ENCODE data around the gene IZUMO3.

The IZUMO3 gene

DNA sequence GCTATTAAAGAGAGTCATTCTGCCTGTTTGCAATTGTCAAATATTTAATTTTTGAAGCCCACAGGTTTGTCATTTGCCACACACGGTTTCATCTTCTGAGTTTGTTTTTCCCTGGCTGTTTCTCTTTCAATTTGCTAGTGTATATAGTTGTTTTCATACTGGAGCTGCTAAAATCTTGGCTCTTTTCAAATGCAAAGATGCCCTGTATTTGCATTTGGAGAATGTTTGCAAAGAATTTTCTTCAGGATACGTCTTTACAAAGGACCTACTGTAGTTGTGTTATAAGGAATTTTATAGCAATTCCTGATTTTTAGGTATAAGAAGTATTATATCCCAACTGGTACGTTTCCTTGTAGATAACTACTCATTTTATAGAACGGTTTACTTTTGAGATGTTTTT lies 48.0 kb downstream of the IZUMO3 start:
- no peak for DNase-seq
- Histone ChIP-seq H3K27me3 (replicated peaks) (no peaks in the 10 kb centered on the region), H3K36me3 (replicated peaks) (no peaks in the 10 kb centered on the region), H3K27ac (no peak overlapping the region), H3K4me3 (ENCODE audit: low read depth, low read length) (no peak overlapping the region)
- TF ChIP-seq, protein P1, sequence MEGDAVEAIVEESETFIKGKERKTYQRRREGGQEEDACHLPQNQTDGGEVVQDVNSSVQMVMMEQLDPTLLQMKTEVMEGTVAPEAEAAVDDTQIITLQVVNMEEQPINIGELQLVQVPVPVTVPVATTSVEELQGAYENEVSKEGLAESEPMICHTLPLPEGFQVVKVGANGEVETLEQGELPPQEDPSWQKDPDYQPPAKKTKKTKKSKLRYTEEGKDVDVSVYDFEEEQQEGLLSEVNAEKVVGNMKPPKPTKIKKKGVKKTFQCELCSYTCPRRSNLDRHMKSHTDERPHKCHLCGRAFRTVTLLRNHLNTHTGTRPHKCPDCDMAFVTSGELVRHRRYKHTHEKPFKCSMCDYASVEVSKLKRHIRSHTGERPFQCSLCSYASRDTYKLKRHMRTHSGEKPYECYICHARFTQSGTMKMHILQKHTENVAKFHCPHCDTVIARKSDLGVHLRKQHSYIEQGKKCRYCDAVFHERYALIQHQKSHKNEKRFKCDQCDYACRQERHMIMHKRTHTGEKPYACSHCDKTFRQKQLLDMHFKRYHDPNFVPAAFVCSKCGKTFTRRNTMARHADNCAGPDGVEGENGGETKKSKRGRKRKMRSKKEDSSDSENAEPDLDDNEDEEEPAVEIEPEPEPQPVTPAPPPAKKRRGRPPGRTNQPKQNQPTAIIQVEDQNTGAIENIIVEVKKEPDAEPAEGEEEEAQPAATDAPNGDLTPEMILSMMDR (IDR thresholded peaks at IDR 0.05; ENCODE audit: low read depth, low read length, missing control alignments) = no peak
- in situ Hi-C loops (cut with HindIII; ENCODE audit: low pct_ligation_motif_present, low sequenced_read_pairs) = no loop called here
